Activated T-helper 9 cell treated with anti-CD3 and anti-CD28 coated beads, Interleukin-2, amount 50 U/mL, for 16 hours (primary cell): Measurements from ENCODE around the gene COQ3.
"Not testable (repeated sequence)": the region's sequence is repeated elsewhere in the genome, so short reads cannot be mapped to it uniquely, and the experiment has no call there.

Experiments used
- DNase-seq: peaks from one replicate; pipeline ENCODE4 v3.0.0-alpha.2; 2020; ENCODE audit warnings: low read depth

The COQ3 gene

GRCh38 chr6:99384507-99384906, 9.5 kb downstream of the COQ3 start:
- no peak for DNase-seq

- DNase-seq, result no peak
Observed at GRCh38 chr6:99378636-99379035, 15.4 kb downstream of the COQ3 start.

GRCh38 chr6:99369533-99369932, 24.5 kb downstream of the COQ3 start:
- no peak for DNase-seq

GRCh38 chr6:99366852-99367251, 27.1 kb downstream of the COQ3 start:
- DNase-seq, result no peak

GRCh38 chr6:99364026-99364425, 30.0 kb downstream of the COQ3 start:
- no peak for DNase-seq

GRCh38 chr6:99362678-99363268, 31.2 kb downstream of the COQ3 start:
- no peak for DNase-seq

GRCh38 chr6:99359800-99360199, 34.2 kb downstream of the COQ3 start:
- no peak for DNase-seq

GRCh38 chr6:99356641-99357040, 37.4 kb downstream of the COQ3 start:
- DNase-seq, result no peak

GRCh38 chr6:99354983-99355382, 39.0 kb downstream of the COQ3 start:
- no peak for DNase-seq

GRCh38 chr6:99353126-99353525, 40.9 kb downstream of the COQ3 start:
- DNase-seq, result no peak

- DNase-seq, result no peak
Observed at GRCh38 chr6:99350573-99350972, 43.4 kb downstream of the COQ3 start.

- no peak for DNase-seq
Observed at GRCh38 chr6:99349171-99350141, 44.5 kb downstream of the COQ3 start, which contains the start of gene FAXC. Gene FAXC, minus strand, starts transcription at chr6:99349674. Its CDS starts 302 bp downstream, at chr6:99349372.

- no peak for DNase-seq
Observed at GRCh38 chr6:99348288-99349170, 45.5 kb downstream of the COQ3 start.

GRCh38 chr6:99347804-99348203, 46.2 kb downstream of the COQ3 start:
- no peak for DNase-seq

GRCh38 chr6:99346595-99346994, 47.4 kb downstream of the COQ3 start:
- DNase-seq, result no peak

- no peak for DNase-seq
Observed at GRCh38 chr6:99345164-99345563, 48.8 kb downstream of the COQ3 start.

GRCh38 chr6:99344289-99344688, 49.7 kb downstream of the COQ3 start:
- DNase-seq, result no peak

GRCh38 chr6:99341862-99342455, 52.0 kb downstream of the COQ3 start:
- no peak for DNase-seq

- DNase-seq, result no peak
Observed at GRCh38 chr6:99338188-99338587, 55.8 kb downstream of the COQ3 start.

- not testable (repeated sequence) for DNase-seq
Observed at GRCh38 chr6:99335298-99335697, 58.7 kb downstream of the COQ3 start.

- no peak for DNase-seq
Observed at GRCh38 chr6:99334526-99335127, 59.4 kb downstream of the COQ3 start.
